ENCODE results near the gene ARL16. TPM values are rescaled to one million over a fixed set of nuclear protein-coding genes. Genes with fewer than 3 reads are reported as not detected.

ARL16 gene
- polyA plus RNA-seq, 1 donor from 2014 or later, result 156 TPM

DNA sequence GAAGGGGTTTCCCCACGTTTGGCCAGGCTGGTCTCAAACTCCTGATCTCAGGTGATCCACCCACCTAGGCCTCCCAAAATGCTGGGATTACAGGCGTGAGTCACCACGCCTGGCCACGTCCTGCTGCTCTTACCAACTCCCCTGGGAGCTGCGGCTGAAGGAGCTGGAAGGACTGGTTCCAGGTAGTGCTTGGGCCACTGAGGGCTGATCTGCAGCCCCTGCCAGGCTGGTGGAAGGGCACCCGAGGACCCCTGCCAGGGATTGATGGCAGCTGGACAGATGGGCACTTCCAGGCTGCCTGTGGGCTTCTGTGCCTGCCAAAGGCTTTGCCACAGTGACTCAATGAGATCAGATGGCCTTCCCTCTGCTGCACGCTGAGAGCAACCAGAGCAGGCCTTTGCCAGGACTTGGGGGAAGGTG lies 19.5 kb downstream of the ARL16 start:
- Histone ChIP-seq H3K9ac (ENCODE audit: low read length) (no peak overlapping the region), H4K20me1 (ENCODE audit: insufficient read depth) (no peaks in the 10 kb centered on the region), H3K4me3 (ENCODE audit: low read length) (no peak overlapping the region), H3K9me2 (ENCODE audit: insufficient read depth, low read length) (no peaks in the 10 kb centered on the region), H3K79me2 (replicated peaks; ENCODE audit: insufficient read depth, low read length) (peaks cover 10% of the 10 kb centered on the region), H3F3A (ENCODE audit: insufficient read depth, low read length, poor library complexity, severe bottlenecking) (no peaks in the 10 kb centered on the region), H3K4me2 (ENCODE audit: low read length) (no peak overlapping the region), H3K9me3 (ENCODE audit: low read length) (no peaks in the 10 kb centered on the region), H3K27ac (ENCODE audit: low read length) (no peak overlapping the region), H3K27me3 (ENCODE audit: insufficient read depth, low read depth, low read length) (no peaks in the 10 kb centered on the region), H2AFZ (ENCODE audit: low read depth, low read length) (no peak overlapping the region), H3K36me3 (ENCODE audit: insufficient read depth, low read length) (no peaks in the 10 kb centered on the region)
- no peak for TF ChIP-seq POLR2AphosphoS5 (IDR thresholded peaks at IDR 0.05)
- no peak for TF ChIP-seq TAF1 (IDR thresholded peaks at IDR 0.05; ENCODE audit: low read depth)
- TF ChIP-seq MXI1 (conservative IDR thresholded peaks at IDR 0.05; ENCODE audit: poor library complexity, severe bottlenecking), result no peak
- TF ChIP-seq SMC3 (conservative IDR thresholded peaks at IDR 0.05; ENCODE audit: poor library complexity), result no peak
- TF ChIP-seq, protein P1, sequence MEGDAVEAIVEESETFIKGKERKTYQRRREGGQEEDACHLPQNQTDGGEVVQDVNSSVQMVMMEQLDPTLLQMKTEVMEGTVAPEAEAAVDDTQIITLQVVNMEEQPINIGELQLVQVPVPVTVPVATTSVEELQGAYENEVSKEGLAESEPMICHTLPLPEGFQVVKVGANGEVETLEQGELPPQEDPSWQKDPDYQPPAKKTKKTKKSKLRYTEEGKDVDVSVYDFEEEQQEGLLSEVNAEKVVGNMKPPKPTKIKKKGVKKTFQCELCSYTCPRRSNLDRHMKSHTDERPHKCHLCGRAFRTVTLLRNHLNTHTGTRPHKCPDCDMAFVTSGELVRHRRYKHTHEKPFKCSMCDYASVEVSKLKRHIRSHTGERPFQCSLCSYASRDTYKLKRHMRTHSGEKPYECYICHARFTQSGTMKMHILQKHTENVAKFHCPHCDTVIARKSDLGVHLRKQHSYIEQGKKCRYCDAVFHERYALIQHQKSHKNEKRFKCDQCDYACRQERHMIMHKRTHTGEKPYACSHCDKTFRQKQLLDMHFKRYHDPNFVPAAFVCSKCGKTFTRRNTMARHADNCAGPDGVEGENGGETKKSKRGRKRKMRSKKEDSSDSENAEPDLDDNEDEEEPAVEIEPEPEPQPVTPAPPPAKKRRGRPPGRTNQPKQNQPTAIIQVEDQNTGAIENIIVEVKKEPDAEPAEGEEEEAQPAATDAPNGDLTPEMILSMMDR (IDR thresholded peaks at IDR 0.05; ENCODE audit: poor library complexity, severe bottlenecking), result no peak
- TF ChIP-seq EZH2 (IDR thresholded peaks at IDR 0.05; ENCODE audit: borderline replicate concordance, insufficient read depth, low read length, poor library complexity, severe bottlenecking), result no peak
- TF ChIP-seq RAD21 (conservative IDR thresholded peaks at IDR 0.05), result no peak
- no peak for TF ChIP-seq EP300 (conservative IDR thresholded peaks at IDR 0.05; ENCODE audit: poor library complexity, severe bottlenecking)
- TF ChIP-seq, protein P2, sequence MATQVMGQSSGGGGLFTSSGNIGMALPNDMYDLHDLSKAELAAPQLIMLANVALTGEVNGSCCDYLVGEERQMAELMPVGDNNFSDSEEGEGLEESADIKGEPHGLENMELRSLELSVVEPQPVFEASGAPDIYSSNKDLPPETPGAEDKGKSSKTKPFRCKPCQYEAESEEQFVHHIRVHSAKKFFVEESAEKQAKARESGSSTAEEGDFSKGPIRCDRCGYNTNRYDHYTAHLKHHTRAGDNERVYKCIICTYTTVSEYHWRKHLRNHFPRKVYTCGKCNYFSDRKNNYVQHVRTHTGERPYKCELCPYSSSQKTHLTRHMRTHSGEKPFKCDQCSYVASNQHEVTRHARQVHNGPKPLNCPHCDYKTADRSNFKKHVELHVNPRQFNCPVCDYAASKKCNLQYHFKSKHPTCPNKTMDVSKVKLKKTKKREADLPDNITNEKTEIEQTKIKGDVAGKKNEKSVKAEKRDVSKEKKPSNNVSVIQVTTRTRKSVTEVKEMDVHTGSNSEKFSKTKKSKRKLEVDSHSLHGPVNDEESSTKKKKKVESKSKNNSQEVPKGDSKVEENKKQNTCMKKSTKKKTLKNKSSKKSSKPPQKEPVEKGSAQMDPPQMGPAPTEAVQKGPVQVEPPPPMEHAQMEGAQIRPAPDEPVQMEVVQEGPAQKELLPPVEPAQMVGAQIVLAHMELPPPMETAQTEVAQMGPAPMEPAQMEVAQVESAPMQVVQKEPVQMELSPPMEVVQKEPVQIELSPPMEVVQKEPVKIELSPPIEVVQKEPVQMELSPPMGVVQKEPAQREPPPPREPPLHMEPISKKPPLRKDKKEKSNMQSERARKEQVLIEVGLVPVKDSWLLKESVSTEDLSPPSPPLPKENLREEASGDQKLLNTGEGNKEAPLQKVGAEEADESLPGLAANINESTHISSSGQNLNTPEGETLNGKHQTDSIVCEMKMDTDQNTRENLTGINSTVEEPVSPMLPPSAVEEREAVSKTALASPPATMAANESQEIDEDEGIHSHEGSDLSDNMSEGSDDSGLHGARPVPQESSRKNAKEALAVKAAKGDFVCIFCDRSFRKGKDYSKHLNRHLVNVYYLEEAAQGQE (IDR thresholded peaks at IDR 0.05; ENCODE audit: borderline replicate concordance), result no peak

DNA sequence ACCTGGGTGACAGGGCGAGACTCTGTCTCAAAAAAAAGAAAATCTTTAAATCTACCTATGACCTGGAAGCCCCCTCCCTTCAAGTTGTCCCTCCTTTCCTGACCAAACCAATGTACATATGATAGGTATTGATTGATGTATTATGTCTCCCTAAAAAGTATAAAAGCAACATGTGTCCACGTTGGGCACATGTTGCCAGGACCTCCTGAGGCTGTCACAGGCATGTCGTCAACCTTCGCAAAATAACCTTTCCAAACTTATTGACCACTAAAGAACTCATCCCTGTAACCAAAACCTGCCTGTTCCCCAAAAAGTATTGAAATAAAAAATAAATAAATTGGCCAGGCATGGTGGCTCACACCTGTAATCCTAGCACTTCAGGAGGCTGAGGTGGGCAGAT lies 21.6 kb downstream of the ARL16 start:
- H3K27ac ChIP-seq (ENCODE audit: low read length), result no peak overlapping the region
- TF ChIP-seq POLR2AphosphoS5 (IDR thresholded peaks at IDR 0.05) (no peak), EP300 (conservative IDR thresholded peaks at IDR 0.05; ENCODE audit: poor library complexity, severe bottlenecking) (no peak), SMC3 (conservative IDR thresholded peaks at IDR 0.05; ENCODE audit: poor library complexity) (no peak), EZH2 (IDR thresholded peaks at IDR 0.05; ENCODE audit: borderline replicate concordance, insufficient read depth, low read length, poor library complexity, severe bottlenecking) (no peak), MXI1 (conservative IDR thresholded peaks at IDR 0.05; ENCODE audit: poor library complexity, severe bottlenecking) (no peak), TAF1 (IDR thresholded peaks at IDR 0.05; ENCODE audit: low read depth) (no peak), RAD21 (conservative IDR thresholded peaks at IDR 0.05) (no peak)
- TF ChIP-seq, protein P2 (IDR thresholded peaks at IDR 0.05; ENCODE audit: borderline replicate concordance), result no peak
- TF ChIP-seq, protein P1 (IDR thresholded peaks at IDR 0.05; ENCODE audit: poor library complexity, severe bottlenecking), result no peak

More for the DNA sequence above, 21.6 kb downstream of the ARL16 start:
- Histone ChIP-seq H3K9me3 (ENCODE audit: low read length) (no peaks in the 10 kb centered on the region), H3K27me3 (ENCODE audit: insufficient read depth, low read depth, low read length) (no peaks in the 10 kb centered on the region), H3K9me2 (ENCODE audit: insufficient read depth, low read length) (no peaks in the 10 kb centered on the region), H3K4me2 (ENCODE audit: low read length) (no peak overlapping the region), H3F3A (ENCODE audit: insufficient read depth, low read length, poor library complexity, severe bottlenecking) (no peaks in the 10 kb centered on the region), H3K9ac (ENCODE audit: low read length) (no peak overlapping the region), H3K4me3 (ENCODE audit: low read length) (no peak overlapping the region), H3K79me2 (replicated peaks; ENCODE audit: insufficient read depth, low read length) (peaks cover 2% of the 10 kb centered on the region), H4K20me1 (ENCODE audit: insufficient read depth) (no peaks in the 10 kb centered on the region), H3K36me3 (ENCODE audit: insufficient read depth, low read length) (no peaks in the 10 kb centered on the region), H2AFZ (ENCODE audit: low read depth, low read length) (no peak overlapping the region)

Data from neural cell (in vitro differentiated cells).